G401 (cell line): ENCODE results near the gene PTPRR. TPM values are rescaled to one million over a fixed set of nuclear protein-coding genes. Genes with fewer than 3 reads are reported as not detected.

ENCODE experiments used
- DNase-seq: peaks from one replicate; pipeline ENCODE4 v3.0.0-alpha.2; 2015; ENCODE audit warnings: low spot score
- in situ Hi-C: cut with HindIII; loops from 2 replicates; pipeline ENCODE4 v1.10.0; 2016; ENCODE audit warnings: low sequenced_read_pairs, mixed read lengths
- total RNA-seq: library from RNA; depleted of rRNA; stranded (reverse); fragments of >200 nt; shearing (Covaris generic); gene quantifications from 2 replicates; pipeline ENCODE4 v1.2.3, GENCODE V29; 2014

The PTPRR gene
- total RNA-seq, 1 experiment from 2014 or later: not detected

DNA sequence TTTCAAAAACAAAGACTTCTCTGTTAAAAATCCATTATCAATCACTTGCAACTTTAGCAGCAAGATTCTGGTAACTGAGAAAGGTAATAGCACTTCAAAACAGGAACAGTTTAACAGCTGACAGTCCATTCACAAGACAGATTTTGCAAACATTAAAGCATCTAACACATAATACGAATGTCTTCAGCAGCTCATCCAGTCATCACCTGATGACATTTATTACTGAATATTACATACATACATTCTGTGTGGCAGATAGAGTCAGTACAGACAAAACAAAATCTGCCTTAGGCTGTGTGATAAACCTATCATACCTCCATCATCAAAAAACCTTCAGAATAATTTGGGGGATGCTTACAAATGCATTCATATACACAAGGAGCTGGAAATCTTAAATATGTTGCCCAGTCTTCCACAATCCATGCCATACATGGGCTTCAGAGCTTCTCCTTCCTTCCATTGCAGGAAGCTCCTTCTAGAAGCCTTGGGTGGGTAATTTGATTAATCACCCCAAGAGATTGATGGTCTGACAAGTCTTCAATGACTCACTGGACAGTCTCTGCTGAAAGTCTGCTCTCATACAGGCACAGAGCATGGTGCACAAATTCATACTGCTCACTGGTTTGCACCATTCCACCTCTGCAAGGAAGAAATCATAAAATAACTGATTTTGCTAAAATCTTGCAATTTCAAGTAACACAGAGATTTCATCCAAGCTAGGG is 281.7 kb downstream of the PTPRR start:
- in situ Hi-C loops: no loop called here
- no peak for DNase-seq

DNA sequence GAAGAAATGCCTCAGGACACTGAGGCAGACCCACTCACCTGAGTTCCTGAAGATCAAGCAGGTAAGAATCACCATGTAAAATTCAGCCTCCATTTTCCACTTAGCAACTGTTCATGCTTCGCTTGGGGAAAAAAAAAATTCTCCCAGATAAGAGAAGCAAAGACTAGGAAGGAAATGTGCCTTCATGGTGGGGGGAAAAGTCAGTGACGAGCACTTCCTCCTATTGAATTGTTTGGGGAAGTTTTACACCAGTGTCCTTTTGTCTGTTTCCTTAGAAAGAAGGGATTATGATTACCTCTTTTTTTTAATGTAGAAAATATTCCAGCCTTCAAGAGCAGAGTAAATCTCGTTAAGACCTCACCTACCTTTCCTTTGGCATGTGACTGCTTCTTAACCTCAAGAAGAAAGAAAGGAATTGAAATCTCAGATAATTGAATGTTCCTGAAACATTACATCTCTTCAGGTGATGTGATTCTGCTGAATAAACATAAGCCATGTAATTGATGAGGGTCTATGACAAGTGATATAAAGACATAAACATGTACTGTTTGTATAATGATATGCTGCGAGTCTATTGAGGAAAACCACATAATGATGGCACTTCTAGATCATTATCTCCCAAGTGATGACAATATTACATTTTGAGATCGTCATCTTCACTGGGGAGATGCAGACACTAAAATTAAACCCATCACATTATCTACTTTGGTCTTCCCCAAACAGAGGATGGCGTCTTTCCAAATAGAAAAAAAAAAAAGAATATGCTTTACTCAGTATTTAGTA is 283.0 kb downstream of the PTPRR start, which contains the start of gene PTPRB:
TSS of gene PTPRB (minus strand) at position 127 of the 783 bp plus-strand sequence. CDS start at position 93, 34 bp downstream.
- no peak for DNase-seq
- in situ Hi-C loops: no loop called here

DNA sequence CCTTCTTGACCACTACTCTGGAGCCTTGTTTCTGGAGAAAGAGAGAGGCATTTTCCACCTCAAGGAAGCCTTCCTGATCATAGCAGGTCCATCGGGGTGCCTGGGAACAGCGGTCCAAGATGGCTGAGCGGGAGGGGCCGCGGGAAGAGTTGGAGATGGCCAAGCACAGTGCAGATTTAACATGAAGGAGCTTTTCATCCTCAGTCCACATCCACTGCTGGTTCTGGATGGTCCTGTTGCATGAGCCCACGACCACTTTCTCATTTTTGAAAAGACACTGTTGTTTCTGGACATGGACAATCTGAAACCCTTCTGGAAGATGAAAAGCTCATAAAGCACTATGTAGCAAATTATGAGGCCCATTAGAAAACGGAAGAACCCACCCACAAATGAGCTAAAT is 284.8 kb downstream of the PTPRR start:
- no peak for DNase-seq
- in situ Hi-C loops: no loop called here

DNA sequence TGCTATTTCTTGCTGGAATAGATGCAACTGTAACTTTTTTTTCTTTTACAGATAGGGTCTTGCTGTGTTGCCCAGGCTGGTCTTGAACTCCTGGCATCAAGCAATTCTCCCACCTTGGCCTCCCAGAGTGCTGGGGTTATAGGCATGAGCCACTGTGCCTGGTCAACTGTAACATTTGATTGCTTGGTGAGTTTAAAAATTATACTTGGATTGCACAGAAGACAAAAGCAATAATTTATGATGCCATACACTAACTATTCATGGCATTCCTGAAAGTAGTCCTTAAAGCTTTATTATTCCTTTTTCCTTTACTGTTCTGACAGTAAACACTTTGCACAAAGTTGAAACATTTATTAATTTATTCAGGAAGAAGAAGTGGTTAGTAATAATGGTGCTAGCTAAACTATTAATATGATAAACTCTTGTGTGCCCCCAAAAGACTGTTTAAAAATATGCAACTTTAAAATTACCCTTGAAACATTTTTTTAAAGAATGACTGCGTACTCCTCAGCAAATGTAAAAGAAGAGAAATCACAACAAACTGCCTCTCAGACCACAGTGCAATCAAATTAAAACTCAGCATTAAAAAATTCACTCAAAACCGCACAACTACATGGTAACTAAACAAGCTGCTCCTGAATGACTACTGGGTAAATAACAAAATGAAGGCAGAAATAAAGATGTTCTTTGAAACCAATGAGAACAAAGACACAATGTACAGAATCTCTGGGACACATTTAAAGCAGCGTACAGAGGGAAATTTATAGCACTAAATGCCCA is 291.6 kb downstream of the PTPRR start:
- DNase-seq: no peak
- in situ Hi-C loops: no loop called here

DNA sequence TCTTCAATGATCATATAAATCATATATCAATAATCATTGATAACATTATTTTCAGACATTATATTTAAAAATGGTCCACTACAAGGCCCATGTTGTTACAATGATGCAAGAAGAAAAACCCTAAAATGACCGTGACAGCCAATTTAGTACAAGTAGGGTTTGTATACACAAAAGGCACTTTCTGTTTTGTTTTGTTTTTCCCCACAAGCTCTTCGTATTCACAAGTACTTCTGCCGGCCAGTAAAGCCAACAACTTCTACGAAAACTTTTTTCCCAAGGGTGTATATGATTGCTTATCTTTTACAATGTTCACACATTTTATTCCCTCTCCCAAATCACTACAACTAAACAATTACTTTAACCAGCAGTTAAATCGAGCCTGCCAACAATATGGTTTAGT is 292.9 kb downstream of the PTPRR start:
- in situ Hi-C loops: no loop called here
- no peak for DNase-seq

DNA sequence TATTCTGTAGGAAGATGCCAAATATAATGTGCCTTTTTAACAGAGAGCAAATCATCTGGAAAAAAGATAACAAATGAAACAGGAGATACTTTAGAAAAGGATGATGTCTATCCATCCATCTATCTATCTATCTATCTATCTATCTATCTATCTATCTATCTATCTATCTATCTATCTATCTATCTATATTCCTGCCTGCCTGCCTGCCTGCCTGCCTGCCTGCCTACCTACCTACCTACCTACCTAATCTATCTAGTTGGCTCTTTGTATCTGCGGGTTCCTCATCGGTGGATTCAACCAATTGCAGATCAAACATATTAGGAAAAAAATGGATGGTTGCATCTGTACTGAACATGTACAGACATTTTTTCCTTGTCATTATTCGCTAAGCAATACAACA is 294.4 kb downstream of the PTPRR start:
- in situ Hi-C loops: no loop called here
- no peak for DNase-seq

DNA sequence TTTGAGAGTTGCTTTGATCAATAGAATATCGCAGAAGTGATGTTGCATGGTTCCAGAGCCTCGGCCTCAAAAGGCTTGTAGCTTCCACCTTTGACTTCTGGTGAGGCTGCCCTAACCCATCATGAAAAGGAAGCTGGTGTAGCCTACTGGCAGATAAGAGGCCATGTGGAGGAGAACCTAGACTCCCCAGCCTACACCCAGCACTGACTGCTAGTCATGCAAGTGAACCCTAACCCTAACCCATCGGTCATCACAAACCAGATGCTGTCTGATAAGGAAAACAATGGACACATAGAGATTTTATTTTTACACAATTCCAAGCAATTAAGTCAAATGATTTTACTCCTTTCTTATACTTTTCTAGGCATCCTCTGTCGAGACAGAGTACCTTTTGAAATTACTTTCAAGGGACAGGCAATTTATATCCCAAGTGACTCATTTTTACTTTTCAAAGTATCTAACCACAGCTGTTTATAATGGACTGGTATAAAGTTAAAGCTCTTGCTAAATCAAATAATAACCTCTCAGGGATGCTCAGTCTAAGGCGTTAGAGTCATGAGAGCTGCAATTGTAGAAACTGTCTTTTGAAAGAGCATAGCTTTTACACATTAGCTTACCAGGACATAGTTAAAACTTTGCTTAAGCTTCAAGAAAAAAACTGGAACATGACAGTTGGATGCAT is 300.9 kb downstream of the PTPRR start:
- no peak for DNase-seq
- in situ Hi-C loops: no loop called here

DNA sequence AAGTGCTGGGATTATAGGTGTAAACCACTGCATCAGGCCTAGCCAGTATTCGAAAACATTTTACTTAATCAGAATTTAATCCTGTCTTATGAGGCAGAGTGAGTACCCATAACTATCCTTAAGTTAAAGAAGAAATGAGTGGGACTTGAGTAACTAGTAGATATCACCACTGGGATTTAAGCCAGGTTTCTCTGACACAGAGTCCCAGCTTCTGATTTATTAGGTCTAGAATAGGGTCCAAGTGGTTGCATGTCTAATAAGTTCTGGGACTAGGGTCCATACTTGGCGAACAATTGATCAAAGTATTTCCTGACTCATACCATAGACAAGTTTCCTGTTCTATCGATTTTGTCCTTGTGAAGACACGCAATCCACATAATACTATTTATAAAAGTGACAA is 302.2 kb downstream of the PTPRR start:
- no peak for DNase-seq
- in situ Hi-C loops: no loop called here

DNA sequence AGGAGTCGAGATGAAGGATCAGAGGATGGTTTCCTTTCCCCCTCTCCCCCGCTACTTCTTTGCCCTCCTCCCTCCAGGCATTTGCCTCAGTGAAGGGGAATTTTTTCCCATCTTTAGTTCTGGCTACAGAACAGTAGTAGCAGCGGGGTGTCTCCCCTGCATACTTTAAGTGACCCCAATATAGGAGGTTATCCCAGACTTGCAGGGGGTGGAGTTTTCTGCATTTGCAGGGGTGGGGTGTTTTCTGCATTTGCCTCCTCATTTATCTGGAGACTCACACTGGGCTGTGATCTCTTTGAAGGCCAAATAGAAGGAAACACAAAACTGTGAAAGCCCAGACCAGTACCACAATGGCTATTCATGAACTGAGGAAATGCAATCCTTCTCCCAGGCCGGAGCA is 303.1 kb downstream of the PTPRR start:
- no peak for DNase-seq
- in situ Hi-C loops: no loop called here

DNA sequence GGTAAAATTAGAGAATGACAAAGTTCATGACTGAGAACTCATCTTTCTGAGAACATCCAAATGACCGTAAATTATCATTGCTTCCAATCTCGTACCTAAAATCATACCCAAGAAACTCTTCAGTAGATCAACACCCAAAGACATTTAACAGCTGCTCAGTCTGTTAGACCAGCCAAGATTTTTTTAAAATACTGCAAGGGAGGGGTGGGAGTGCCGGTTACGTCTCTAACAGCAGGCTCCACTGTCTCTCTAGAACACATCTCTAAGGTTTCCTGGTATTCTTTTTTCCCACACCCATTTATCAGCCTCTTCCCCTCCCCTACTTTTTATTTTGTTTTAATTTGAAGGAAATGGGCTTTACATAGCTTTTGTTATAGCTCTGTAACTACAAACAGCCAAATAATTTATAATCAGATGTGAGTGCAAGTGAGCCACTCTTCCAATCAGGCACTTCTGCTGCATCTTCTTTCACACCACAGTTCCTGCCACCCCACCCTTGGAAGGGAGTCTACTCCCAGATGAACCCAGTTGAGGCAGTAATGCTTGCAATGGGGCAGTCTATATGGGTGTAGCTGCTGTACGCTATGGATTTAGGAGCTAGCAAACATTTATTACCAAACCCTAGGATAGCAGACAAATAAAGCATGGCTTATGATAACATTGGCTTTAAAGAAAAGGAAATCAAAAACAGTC is 305.2 kb downstream of the PTPRR start:
- in situ Hi-C loops: no loop called here
- no peak for DNase-seq

DNA sequence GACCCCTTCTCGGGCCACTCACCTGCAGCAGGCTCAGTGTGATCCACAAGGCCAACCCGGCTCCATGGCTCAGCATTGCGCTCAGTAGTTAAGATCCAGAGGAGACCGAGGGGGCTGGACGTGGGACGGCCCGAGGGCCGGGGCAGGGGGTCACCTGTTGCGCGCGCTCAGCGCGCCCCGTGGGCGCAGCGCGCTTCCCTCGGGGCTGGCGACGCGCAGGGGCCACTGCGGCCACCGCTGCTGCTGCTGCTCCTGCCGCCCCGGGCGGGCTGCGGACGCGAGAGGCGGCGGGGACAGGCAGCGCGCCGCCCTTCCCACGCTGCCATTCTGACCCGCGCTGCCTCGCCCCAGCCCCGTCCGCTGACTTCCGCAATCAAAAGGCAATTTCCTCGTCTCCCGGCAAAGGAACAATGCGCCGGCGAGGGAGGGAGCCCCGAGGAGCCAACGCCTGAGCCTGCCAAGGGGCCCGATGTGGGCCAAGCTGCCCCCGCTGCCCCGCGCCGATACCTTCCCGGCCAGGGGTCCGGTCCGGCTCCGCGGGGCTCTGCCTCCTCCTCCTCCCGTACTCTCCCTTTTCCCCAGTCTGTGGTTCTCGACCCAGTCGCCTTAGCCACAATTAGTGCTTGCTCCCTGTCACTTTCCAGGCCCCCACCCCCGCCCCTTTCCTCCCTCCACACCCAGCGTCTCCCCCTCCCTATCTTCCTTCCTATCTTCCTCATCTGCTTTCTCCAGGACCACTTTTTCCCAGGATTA is 310.6 kb downstream of the PTPRR start:
- in situ Hi-C loops: no loop called here
- peak; percentile 25 for DNase-seq

DNA sequence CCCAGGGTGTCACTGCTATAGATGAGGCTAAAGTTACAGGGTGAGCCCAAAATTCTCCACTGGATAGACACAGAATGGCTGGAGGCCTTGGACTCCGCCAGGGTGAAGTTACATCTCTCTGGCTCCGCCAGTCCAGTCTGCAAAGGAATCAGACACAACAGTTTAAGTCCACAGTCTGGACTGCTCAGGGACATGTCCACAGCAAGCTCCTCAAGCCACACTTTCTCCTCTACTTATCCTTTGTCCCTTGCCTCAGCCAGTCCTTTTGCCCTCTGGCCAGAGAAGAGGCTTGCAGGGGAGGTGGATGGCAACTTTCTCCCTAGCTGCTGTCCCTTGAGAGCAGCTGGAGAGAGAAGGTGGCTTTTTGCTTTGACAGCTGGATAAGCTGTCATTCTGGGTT is 311.3 kb downstream of the PTPRR start:
- DNase-seq: no peak
- in situ Hi-C loops: no loop called here

DNA sequence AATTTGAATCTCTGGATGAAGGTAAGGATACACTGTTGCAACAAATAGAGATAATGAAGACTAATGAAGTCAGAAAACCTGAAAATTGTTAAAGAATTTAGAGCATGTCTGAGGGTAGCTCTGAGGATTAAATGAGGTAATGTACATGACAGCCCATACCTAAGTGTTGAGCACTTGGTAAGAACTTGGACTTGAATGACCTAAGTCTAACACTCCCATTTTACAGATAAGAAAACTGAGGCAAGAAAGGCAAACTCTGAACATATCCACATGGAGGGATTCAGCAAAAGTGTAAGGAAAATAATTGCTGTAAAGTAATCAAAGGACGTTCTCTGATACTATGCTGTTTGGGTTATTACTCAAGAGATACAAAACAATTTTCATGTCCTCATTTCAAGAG is 312.4 kb downstream of the PTPRR start:
- no peak for DNase-seq
- in situ Hi-C loops: no loop called here

DNA sequence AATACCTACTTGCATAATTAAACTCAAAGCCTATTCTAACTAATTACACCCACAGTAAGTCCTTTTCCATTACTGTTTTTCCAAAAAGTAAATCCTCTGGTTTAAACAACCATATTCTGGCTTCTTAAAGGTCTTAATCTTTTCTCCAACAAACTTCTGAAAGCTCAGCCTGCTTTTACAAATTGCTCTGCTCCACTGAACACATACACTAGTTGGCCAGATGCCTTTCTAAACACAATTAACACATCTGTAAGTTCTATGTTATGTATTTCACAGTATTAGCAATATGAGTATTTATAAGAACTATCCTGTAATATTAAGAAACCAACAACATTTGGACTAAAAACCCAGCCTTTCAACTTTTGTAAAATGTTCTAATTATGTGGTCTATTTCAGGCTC is 313.4 kb downstream of the PTPRR start:
- DNase-seq: no peak
- in situ Hi-C loops: no loop called here

DNA sequence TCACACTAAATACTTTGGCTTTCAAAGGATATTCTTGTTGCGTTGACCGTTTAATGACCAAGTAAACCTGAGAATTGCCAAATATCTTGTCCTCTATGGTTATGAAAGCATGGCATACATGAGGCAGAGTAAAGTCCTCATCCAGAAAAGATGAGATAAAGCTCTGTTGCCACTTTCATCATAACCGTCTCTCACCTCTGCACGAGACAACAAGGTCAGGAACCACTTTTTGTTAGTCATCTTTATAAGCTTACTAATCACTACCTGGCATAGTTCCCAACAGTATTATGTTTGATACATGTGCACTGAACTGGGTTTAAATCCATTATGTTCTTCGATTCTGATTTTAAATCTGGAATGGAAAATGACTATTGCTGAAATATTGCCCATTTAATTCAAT is 314.6 kb downstream of the PTPRR start:
- no peak for DNase-seq
- in situ Hi-C loops: no loop called here

DNA sequence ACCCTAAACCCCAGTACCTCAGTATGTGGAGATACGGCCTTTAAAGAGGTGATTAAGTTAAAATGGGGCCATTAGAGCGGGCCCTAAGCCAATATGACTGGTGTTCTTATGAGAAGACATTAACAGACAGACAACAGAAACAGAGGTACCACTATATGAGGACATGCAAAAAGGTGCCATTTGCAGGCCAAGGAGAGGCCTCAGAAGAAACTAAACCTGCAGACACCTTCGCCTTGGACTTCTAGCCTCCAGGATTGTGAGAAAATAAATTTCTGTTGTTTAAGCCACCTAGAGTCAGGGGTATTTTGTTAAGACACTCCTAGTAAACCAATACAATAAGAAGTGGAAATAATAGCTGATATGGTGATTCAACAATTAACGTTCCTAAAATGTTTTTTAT is 315.9 kb downstream of the PTPRR start:
- in situ Hi-C loops: no loop called here
- no peak for DNase-seq

DNA sequence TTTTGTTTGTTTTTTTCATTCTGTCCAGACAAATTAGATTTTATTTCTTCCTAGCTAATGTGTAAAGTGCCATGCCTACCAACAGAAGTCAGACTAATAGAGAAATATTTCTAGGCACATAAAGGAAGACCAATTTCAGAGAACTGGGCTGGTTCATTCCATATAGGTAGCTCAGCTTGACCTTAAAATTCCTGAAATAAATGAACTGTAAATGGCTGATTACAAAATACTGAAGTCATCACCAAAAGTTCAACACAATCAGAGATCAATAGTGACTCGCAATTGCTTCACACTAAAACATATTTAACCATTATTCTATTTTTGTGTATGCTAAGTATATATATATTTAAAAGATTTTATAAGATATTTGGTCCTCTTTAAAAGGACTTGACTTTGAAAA is 317.5 kb downstream of the PTPRR start:
- DNase-seq: no peak
- in situ Hi-C loops: no loop called here

DNA sequence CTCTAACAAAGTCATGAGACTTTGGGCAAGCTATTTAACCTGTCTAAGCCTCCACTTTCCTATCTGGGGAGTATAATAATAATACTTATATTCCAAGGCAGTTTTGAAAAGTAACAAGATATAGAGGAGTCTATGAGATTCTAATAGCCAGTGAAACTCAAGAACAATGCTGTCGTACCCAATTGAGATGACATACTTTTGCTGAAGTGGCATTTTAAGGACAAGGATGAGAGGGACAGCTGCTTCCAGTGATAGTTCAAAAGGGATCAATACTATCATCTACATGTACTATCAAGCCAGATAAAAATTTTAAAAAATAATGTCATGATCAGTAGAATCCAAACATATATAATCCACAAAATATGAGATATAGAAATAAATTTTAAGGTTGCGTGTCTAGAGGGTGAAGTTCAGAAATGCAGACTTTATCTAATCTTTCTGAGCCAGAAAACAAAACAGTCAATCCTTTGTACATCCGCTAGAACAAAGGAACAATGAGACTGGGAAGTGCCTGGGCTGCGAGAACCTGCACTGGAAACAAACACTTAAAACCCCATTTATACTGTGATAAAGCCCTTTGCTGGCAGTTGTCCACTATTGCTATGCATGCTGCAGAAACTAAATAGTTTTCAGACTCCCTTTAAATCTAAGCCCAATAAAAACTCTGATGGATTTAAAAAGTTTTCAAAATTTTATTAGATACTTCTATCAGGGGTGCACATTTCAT is 321.9 kb downstream of the PTPRR start:
- no peak for DNase-seq
- in situ Hi-C loops: no loop called here
